Left lung (tissue), 10 donors: Measurements from ENCODE around the gene IKZF1. TPM values are rescaled to one million over a fixed set of nuclear protein-coding genes. Genes with fewer than 3 reads are reported as not detected.
A peak's percentile ranks its signal among the peaks of the same experiment; 100 is the strongest.

Source experiments
- ATAC-seq: fragments of 200-7000 bp; cut with Tn5 transposase; one replicate; pipeline ENCODE4 v1.9.1; 2020; ENCODE audit warnings: moderate library complexity
- DNase-seq, 4 donors: peaks; one replicate each; pipeline ENCODE4 v3.0.0-alpha.2; 2013 to 2020
- H3K27ac ChIP-seq, 2 donors: fragments of 200-600 bp; sonication (generic) in 1 of 2; one replicate each; pipeline versions ENCODE4 v1.5.0 to v1.8.0; 2020 to 2021
- H3K27me3 ChIP-seq, 2 donors: fragments of 200-600 bp; sonication (generic) in 1 of 2; one replicate each; pipeline versions ENCODE4 v1.5.0 to v1.8.0; 2020 to 2021
- H3K36me3 ChIP-seq, 2 donors: fragments of 200-600 bp; sonication (generic) in 1 of 2; one replicate each; pipeline versions ENCODE4 v1.5.0 to v1.8.0; 2020 to 2021
- H3K4me1 ChIP-seq, 2 donors: fragments of 200-600 bp; one replicate each; pipeline ENCODE4 v1.8.0; 2021
- H3K4me3 ChIP-seq, 2 donors: fragments of 200-600 bp; sonication (generic) in 1 of 2; one replicate each; pipeline versions ENCODE4 v1.5.0 to v1.8.0; 2020 to 2021; ENCODE audit warnings: mild to moderate bottlenecking in 1 of 2
- H3K9me3 ChIP-seq, 2 donors: fragments of 200-600 bp; sonication (generic) in 1 of 2; one replicate each; pipeline versions ENCODE4 v1.5.0 to v1.8.0; 2020 to 2021
- CTCF ChIP-seq, 2 donors: fragments of 200-600 bp; sonication (generic) in 1 of 2; IDR thresholded peaks; one replicate each; pipeline versions ENCODE4 v1.5.0 to v1.8.0; 2021; ENCODE audit warnings: antibody characterized with exemption in 2 of 2
- intact Hi-C, 2 donors: fragments of 100-400 bp; cut with DNase I; formaldehyde crosslinking; loops; one replicate each; pipeline versions ENCODE4 v1.11.2 to v1.14.2; 2022
- polyA plus RNA-seq, 6 donors: library from polyadenylated mRNA; unstranded; fragments of 120-200 nt; gene quantifications; one replicate each; pipeline ENCODE4 v1.2.1, GENCODE V29; 2013; ENCODE audit not compliant: insufficient read length in 6 of 6
- total RNA-seq, 2 donors: library from RNA; stranded (reverse); fragmentation: NEBNext Ultra II Directional; extraction: Animal tissue kit (Norgen Biotek cat#: 25700); gene quantifications; one replicate each; pipeline ENCODE4 v1.2.1, GENCODE V29; 2021
- donor health status: DM: no; HTN: yes; CAD: no.
- donor health status: DM: no; HTN: no; CAD: no.

IKZF1 gene
- total and polyA plus RNA-seq, 8 donors = 1.9 to 50.2 (median 2.3) TPM

GRCh38 chr7:50317697-50318669 is 13.5 kb downstream of the IKZF1 start:
- H3K27ac ChIP-seq = peak overlapping the region in 1 of 2 donors; percentile 3
- DNase-seq = no peak
- H3K27me3 ChIP-seq = peaks cover 0 to 11% of the 10 kb centered on the region in 2 donors
- H3K4me3 ChIP-seq = no peak overlapping the region
- no peak for TF ChIP-seq CTCF (IDR thresholded peaks at IDR 0.05)
- ATAC-seq = no peak
- intact Hi-C loops = no loop called here
- H3K36me3 ChIP-seq = no peaks in the 10 kb centered on the region
- peaks cover 0 to 62% of the 10 kb centered on the region in 2 donors for H3K4me1 ChIP-seq
- no peaks in the 10 kb centered on the region for H3K9me3 ChIP-seq

GRCh38 chr7:50321487-50322067 is 17.1 kb downstream of the IKZF1 start:
- no peak for DNase-seq
- no peak for TF ChIP-seq CTCF (IDR thresholded peaks at IDR 0.05)
- H3K27me3 ChIP-seq = peaks cover 0 to 7% of the 10 kb centered on the region in 2 donors
- H3K36me3 ChIP-seq = no peaks in the 10 kb centered on the region
- peak overlapping the region in 1 of 2 donors; percentile 38 for H3K27ac ChIP-seq
- intact Hi-C loops = no loop called here
- H3K9me3 ChIP-seq = no peaks in the 10 kb centered on the region
- peak; percentile 44 for ATAC-seq
- H3K4me1 ChIP-seq = peaks cover 0 to 30% of the 10 kb centered on the region in 2 donors
- no peak overlapping the region for H3K4me3 ChIP-seq

- Histone ChIP-seq H3K4me1 (peaks cover 0 to 18% of the 10 kb centered on the region in 2 donors), H3K27ac (no peak overlapping the region), H3K27me3 (peaks cover 0 to 4% of the 10 kb centered on the region in 2 donors), H3K36me3 (peaks cover 0 to 15% of the 10 kb centered on the region in 2 donors), H3K4me3 (no peak overlapping the region), H3K9me3 (no peaks in the 10 kb centered on the region)
- intact Hi-C loops = no loop called here
- no peak for ATAC-seq
- no peak for DNase-seq
- no peak for TF ChIP-seq CTCF (IDR thresholded peaks at IDR 0.05)
Measured at GRCh38 chr7:50324113-50324512, 19.6 kb downstream of the IKZF1 start.

- ATAC-seq (no peak), DNase-seq (no peak)
- Histone ChIP-seq H3K4me3 (no peak overlapping the region), H3K27ac (no peak overlapping the region), H3K9me3 (no peaks in the 10 kb centered on the region), H3K27me3 (peaks cover 0 to 4% of the 10 kb centered on the region in 2 donors), H3K36me3 (peaks cover 0 to 15% of the 10 kb centered on the region in 2 donors), H3K4me1 (peaks cover 0 to 34% of the 10 kb centered on the region in 2 donors)
- intact Hi-C loops = no loop called here
- TF ChIP-seq CTCF (IDR thresholded peaks at IDR 0.05) = no peak
Measured at GRCh38 chr7:50327443-50327842, 22.9 kb downstream of the IKZF1 start.

GRCh38 chr7:50329775-50330174 is 25.3 kb downstream of the IKZF1 start:
- Histone ChIP-seq H3K4me1 (peaks cover 0 to 53% of the 10 kb centered on the region in 2 donors), H3K36me3 (peaks cover 0 to 15% of the 10 kb centered on the region in 2 donors), H3K9me3 (no peaks in the 10 kb centered on the region), H3K4me3 (no peak overlapping the region), H3K27me3 (peaks cover 0 to 4% of the 10 kb centered on the region in 2 donors), H3K27ac (peak overlapping the region in 1 of 2 donors; percentile 61)
- intact Hi-C loops = no loop called here
- no peak for DNase-seq
- ATAC-seq = no peak
- no peak for TF ChIP-seq CTCF (IDR thresholded peaks at IDR 0.05)
